HepG2 (cell line): ENCODE measurements around the gene C1QTNF1. TPM values are rescaled to one million over a fixed set of nuclear protein-coding genes. Genes with fewer than 3 reads are reported as not detected.

Source experiments
- BRCA1 ChIP-seq: sonication (generic); formaldehyde crosslinking; IDR thresholded peaks from 2 replicates; pipeline ENCODE4 v1.4.0; 2020; ENCODE audit warnings: missing genetic modification reagents
- DMTF1 ChIP-seq: sonication (generic); formaldehyde crosslinking; IDR thresholded peaks from 2 replicates; pipeline ENCODE4 v1.4.0; 2020; ENCODE audit warnings: mild to moderate bottlenecking, missing genetic modification reagents
- FOXJ3 ChIP-seq: sonication (generic); formaldehyde crosslinking; IDR thresholded peaks from 2 replicates; pipeline ENCODE4 v1.4.0; 2020; ENCODE audit warnings: missing genetic modification reagents, mild to moderate bottlenecking, borderline replicate concordance
- GMEB1 ChIP-seq: sonication (generic); formaldehyde crosslinking; IDR thresholded peaks from 2 replicates; pipeline ENCODE4 v1.5.1; 2020; ENCODE audit warnings: missing genetic modification reagents, mild to moderate bottlenecking, borderline replicate concordance
- GTF2F1 ChIP-seq: fragments of 150-350 bp; IDR thresholded peaks from 2 replicates; pipeline ENCODE4 v1.6.1; 2014; ENCODE audit warnings: low read length
- NFIB ChIP-seq: sonication (generic); formaldehyde crosslinking; IDR thresholded peaks from 2 replicates; pipeline ENCODE4 v1.9.0; 2021; ENCODE audit warnings: missing genetic modification reagents, mild to moderate bottlenecking, borderline replicate concordance
- RNF219 ChIP-seq: sonication (generic); formaldehyde crosslinking; IDR thresholded peaks from 2 replicates; pipeline ENCODE4 v1.5.0; 2020; ENCODE audit warnings: mild to moderate bottlenecking, missing genetic modification reagents
- TOPORS ChIP-seq: sonication (generic); formaldehyde crosslinking; IDR thresholded peaks from 2 replicates; pipeline ENCODE4 v1.8.0; 2023; ENCODE audit warnings: mild to moderate bottlenecking, missing genetic modification reagents
- ZNF292 ChIP-seq: sonication (generic); formaldehyde crosslinking; IDR thresholded peaks from 2 replicates; pipeline ENCODE4 v1.8.1; 2022; ENCODE audit warnings: mild to moderate bottlenecking, low read depth, missing genetic modification reagents, borderline replicate concordance
- ZNF383 ChIP-seq: sonication (generic); formaldehyde crosslinking; IDR thresholded peaks from 2 replicates; pipeline ENCODE4 v1.4.0; 2020; ENCODE audit warnings: missing genetic modification reagents, mild to moderate bottlenecking, borderline replicate concordance
- ZNF646 ChIP-seq: sonication (generic); formaldehyde crosslinking; IDR thresholded peaks from 2 replicates; pipeline ENCODE4 v1.9.0; 2021; ENCODE audit warnings: mild to moderate bottlenecking, missing genetic modification reagents
- ZSCAN9 ChIP-seq: IDR thresholded peaks from 2 replicates; pipeline ENCODE4 v1.6.1; 2016; ENCODE audit warnings: borderline replicate concordance
- polyA plus RNA-seq, 8 experiments: library from polyadenylated mRNA; depleted of rRNA in 3 of 8; stranded (reverse) in 7 of 8; unstranded in 1 of 8; fragments of >200 nt; fragmentation: Illumina TruSeq in 4 of 8; extraction: Trizol in 4 of 8; gene quantifications; 2 replicates each; pipeline versions ENCODE4 v1.2.1 to v1.2.3, GENCODE V29; 2011 to 2016; ENCODE audit warnings: low read depth in 4 of 8, missing spikeins in 1 of 8, mixed read lengths in 1 of 8; ENCODE audit not compliant: insufficient read depth in 1 of 8
- total RNA-seq, 5 experiments: library from RNA; depleted of rRNA; stranded (reverse); fragments of >200 nt; fragmentation: Illumina TruSeq; extraction: Trizol; gene quantifications; 2 replicates each; pipeline ENCODE4 v1.2.3, GENCODE V29; 2016; ENCODE audit warnings: low read depth in 1 of 5

C1QTNF1 gene
- total and polyA plus RNA-seq, 2 of the 13 experiments (the other 11 are each of a cell fraction or from before 2014, with no cell fraction given) = 0.18 to 0.86 TPM

- TF ChIP-seq ZSCAN9 (CRISPR knock-in tag) = peak; percentile 76; the same call in 1 of the 2 replicates
- TF ChIP-seq GTF2F1 = no peak
- 0 out of 2 replicates have a peak, but pooled peaks have one; percentile 5 for TF ChIP-seq RNF219 (CRISPR knock-in tag)
- 0 out of 2 replicates have a peak, but pooled peaks have one; percentile 16 for TF ChIP-seq NFIB (CRISPR knock-in tag)
- peak; percentile 58; the same call in 1 of the 2 replicates for TF ChIP-seq GMEB1 (CRISPR knock-in tag)
- no peak for TF ChIP-seq BRCA1 (CRISPR knock-in tag)
- no peak; the same call in 1 of the 2 replicates for TF ChIP-seq ZNF646 (CRISPR knock-in tag)
- TF ChIP-seq TOPORS (CRISPR knock-in tag) = peak; percentile 78
- peak; percentile 86 for TF ChIP-seq ZNF292 (CRISPR knock-in tag)
- TF ChIP-seq DMTF1 = no peak
- TF ChIP-seq ZNF383 (CRISPR knock-in tag) = no peak
- no peak; the same call in 1 of the 2 replicates for TF ChIP-seq FOXJ3 (CRISPR knock-in tag)
These were observed 44.0 kb upstream of the C1QTNF1 start, which contains the start of gene LGALS3BP (continued) for GRCh38 chr17:78979780-78980623.
